22Rv1 (cell line): ENCODE data around the gene TPPP.

ENCODE experiments used
- ZFX ChIP-seq: fragments of 450-650 bp; IDR thresholded peaks from 2 replicates; pipeline ENCODE4 v1.6.1; 2017; ENCODE audit warnings: antibody characterized with exemption, borderline replicate concordance
- TF ChIP-seq, protein P1 (sequence below): fragments of 450-650 bp; IDR thresholded peaks from 2 replicates; pipeline ENCODE4 v1.5.1; 2017; ENCODE audit warnings: mild to moderate bottlenecking

DNA sequence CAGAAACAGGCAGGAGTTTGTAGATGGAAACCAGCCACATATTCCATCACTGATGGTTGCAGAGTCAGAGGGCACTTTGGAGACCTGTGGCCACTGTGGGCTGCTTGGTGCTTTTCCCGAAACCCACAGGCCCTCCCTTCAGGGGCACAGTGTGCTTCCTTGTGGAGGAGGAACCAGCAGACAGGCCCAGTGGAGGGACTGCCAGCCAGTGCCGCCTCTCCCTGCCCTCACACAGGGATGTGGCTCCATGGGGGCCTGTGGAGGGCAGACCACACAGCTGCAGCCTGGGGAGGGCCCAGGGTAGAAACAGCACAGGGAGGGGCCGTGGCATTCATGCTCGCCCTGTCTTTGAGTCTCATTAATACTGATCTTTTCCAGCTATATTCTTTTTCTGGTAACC is 45.8 kb downstream of the TPPP start:
- TF ChIP-seq, protein P1, sequence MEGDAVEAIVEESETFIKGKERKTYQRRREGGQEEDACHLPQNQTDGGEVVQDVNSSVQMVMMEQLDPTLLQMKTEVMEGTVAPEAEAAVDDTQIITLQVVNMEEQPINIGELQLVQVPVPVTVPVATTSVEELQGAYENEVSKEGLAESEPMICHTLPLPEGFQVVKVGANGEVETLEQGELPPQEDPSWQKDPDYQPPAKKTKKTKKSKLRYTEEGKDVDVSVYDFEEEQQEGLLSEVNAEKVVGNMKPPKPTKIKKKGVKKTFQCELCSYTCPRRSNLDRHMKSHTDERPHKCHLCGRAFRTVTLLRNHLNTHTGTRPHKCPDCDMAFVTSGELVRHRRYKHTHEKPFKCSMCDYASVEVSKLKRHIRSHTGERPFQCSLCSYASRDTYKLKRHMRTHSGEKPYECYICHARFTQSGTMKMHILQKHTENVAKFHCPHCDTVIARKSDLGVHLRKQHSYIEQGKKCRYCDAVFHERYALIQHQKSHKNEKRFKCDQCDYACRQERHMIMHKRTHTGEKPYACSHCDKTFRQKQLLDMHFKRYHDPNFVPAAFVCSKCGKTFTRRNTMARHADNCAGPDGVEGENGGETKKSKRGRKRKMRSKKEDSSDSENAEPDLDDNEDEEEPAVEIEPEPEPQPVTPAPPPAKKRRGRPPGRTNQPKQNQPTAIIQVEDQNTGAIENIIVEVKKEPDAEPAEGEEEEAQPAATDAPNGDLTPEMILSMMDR, result no peak
- TF ChIP-seq ZFX, result no peak
